Spleen (tissue), 7 donors: ENCODE measurements around the gene CADM2.

Source experiments
- POLR2A ChIP-seq, 3 donors: fragments of 450-650 bp; IDR thresholded peaks; one replicate each; pipeline ENCODE4 v1.5.1; 2017; ENCODE audit warnings: antibody characterized with exemption in 3 of 3, mild to moderate bottlenecking in 1 of 3
- TF ChIP-seq, protein P1 (sequence below), 11 experiments: fragments of 200-600 bp in 7 of 11; fragments of 450-650 bp in 4 of 11; sonication (generic) in 4 of 11; IDR thresholded peaks in 8 of 11; conservative IDR thresholded peaks in 3 of 11; 1 replicate in 7 of 11; 2 replicates in 4 of 11; pipeline versions ENCODE4 v1.4.0 to v1.8.0; 2016 to 2021; ENCODE audit warnings: antibody characterized with exemption in 11 of 11, inconsistent platforms in 4 of 11, mild to moderate bottlenecking in 1 of 11
- donor health status: DM: no; HTN: no; CAD: no; lungs with moderate emphysema.
- donor health status: DM: no; HTN: no; CAD: no.
- donor health status: DM: no; HTN: no; CAD: no.

DNA sequence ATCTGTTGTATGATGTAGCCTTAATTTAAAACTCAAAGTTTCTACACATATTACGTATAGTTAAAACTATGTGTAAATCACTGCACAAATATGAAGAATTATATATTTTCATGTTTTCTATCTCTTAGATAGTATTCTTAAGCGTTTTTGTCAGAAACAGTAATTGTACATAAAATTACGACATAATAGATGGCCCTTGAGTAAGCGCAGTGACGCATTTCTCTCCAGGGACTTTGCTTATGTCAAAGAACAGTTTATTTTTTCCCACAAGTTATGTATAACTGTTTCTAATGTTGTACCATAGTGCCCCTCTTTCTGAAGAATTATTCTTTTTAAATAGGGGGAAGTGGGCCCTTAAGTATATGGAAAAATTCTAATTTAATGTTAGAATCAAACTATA, 1098.2 kb downstream of the CADM2 start:
- no peak for TF ChIP-seq POLR2A (IDR thresholded peaks at IDR 0.05)
- TF ChIP-seq, protein P1, sequence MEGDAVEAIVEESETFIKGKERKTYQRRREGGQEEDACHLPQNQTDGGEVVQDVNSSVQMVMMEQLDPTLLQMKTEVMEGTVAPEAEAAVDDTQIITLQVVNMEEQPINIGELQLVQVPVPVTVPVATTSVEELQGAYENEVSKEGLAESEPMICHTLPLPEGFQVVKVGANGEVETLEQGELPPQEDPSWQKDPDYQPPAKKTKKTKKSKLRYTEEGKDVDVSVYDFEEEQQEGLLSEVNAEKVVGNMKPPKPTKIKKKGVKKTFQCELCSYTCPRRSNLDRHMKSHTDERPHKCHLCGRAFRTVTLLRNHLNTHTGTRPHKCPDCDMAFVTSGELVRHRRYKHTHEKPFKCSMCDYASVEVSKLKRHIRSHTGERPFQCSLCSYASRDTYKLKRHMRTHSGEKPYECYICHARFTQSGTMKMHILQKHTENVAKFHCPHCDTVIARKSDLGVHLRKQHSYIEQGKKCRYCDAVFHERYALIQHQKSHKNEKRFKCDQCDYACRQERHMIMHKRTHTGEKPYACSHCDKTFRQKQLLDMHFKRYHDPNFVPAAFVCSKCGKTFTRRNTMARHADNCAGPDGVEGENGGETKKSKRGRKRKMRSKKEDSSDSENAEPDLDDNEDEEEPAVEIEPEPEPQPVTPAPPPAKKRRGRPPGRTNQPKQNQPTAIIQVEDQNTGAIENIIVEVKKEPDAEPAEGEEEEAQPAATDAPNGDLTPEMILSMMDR (IDR thresholded peaks at IDR 0.05 in 8 of 11, conservative IDR thresholded peaks at IDR 0.05 in 3 of 11), result no peak
